Gastroesophageal sphincter (tissue), 4 donors: ENCODE results near the gene MSH3. TPM values are rescaled to one million over a fixed set of nuclear protein-coding genes. Genes with fewer than 3 reads are reported as not detected.
"Not testable (repeated sequence)": the region's sequence is repeated elsewhere in the genome, so short reads cannot be mapped to it uniquely, and the experiment has no call there.

ENCODE experiments used
- ATAC-seq: fragments of 150-250 bp; one replicate; pipeline ENCODE4 v1.9.1; 2016; ENCODE audit warnings: mild to moderate bottlenecking, moderate library complexity
- H3K27ac ChIP-seq, 4 donors: fragments of 200-600 bp; sonication (generic) in 3 of 4; 1 replicate in 3 of 4; 2 replicates in 1 of 4; pipeline ENCODE4 v1.5.1; 2016 to 2019
- H3K27me3 ChIP-seq: fragments of 200-600 bp; sonication (generic); one replicate; pipeline ENCODE4 v1.5.1; 2019
- H3K36me3 ChIP-seq, 2 donors: fragments of 200-600 bp; sonication (generic); one replicate each; pipeline ENCODE4 v1.5.1; 2019; ENCODE audit warnings: control low read depth in 1 of 2
- H3K4me1 ChIP-seq, 3 donors: fragments of 200-600 bp; sonication (generic); 1 replicate in 2 of 3; 2 replicates in 1 of 3; pipeline ENCODE4 v1.5.1; 2016 to 2019; ENCODE audit warnings: control low read depth in 2 of 3
- H3K4me3 ChIP-seq, 2 donors: fragments of 200-600 bp; sonication (generic); one replicate each; pipeline ENCODE4 v1.5.1; 2019; ENCODE audit warnings: mild to moderate bottlenecking in 1 of 2, moderate library complexity in 1 of 2
- H3K9me3 ChIP-seq, 3 donors: fragments of 200-600 bp; sonication (generic); one replicate each; pipeline ENCODE4 v1.5.1; 2017 to 2019; ENCODE audit warnings: control low read depth in 2 of 3
- CTCF ChIP-seq, 4 experiments: fragments of 200-600 bp in 2 of 4; fragments of 450-650 bp in 2 of 4; sonication (generic) in 1 of 4; IDR thresholded peaks; one replicate each; pipeline ENCODE4 v1.5.1; 2017 to 2019; ENCODE audit warnings: antibody characterized with exemption in 4 of 4, mild to moderate bottlenecking in 2 of 4, moderate library complexity in 2 of 4
- EP300 ChIP-seq: sonication (generic); formaldehyde crosslinking; IDR thresholded peaks from one replicate; pipeline ENCODE4 v1.6.1; 2017; ENCODE audit warnings: antibody characterized with exemption, mild to moderate bottlenecking
- POLR2A ChIP-seq, 2 donors: fragments of 450-650 bp; IDR thresholded peaks; one replicate each; pipeline ENCODE4 v1.6.1; 2017; ENCODE audit warnings: antibody characterized with exemption in 2 of 2, mild to moderate bottlenecking in 2 of 2, moderate library complexity in 1 of 2
- POLR2AphosphoS5 ChIP-seq: sonication (generic); formaldehyde crosslinking; IDR thresholded peaks from one replicate; pipeline ENCODE4 v1.6.1; 2017; ENCODE audit warnings: antibody characterized with exemption
- WGBS, 2 donors: methylation state at CpG; one replicate each; pipeline ENCODE4 v1.1.5; 2018; ENCODE audit warnings: low coverage in 1 of 2; 5-methylcytosine and 5-hydroxymethylcytosine counted together
- total RNA-seq, 4 donors: library from RNA; depleted of rRNA; stranded (reverse); fragments of >200 nt; gene quantifications; one replicate each; pipeline ENCODE4 v1.1.0, GENCODE V29; 2016

The MSH3 gene
- total RNA-seq, 4 donors from 2014 or later = 10.7 to 14.0 (median 12.0) TPM

GRCh38 chr5:80835128-80835527 is 180.7 kb downstream of the MSH3 start:
- H3K36me3 ChIP-seq = peaks cover 0 to 19% of the 10 kb centered on the region in 2 donors
- ATAC-seq = no peak
- TF ChIP-seq POLR2AphosphoS5 (no peak), POLR2A (IDR thresholded peaks at IDR 0.05) (no peak), CTCF (IDR thresholded peaks at IDR 0.05) (no peak), EP300 (no peak)
- H3K27me3 ChIP-seq = no peaks in the 10 kb centered on the region
- H3K27ac ChIP-seq = no peak overlapping the region
- H3K9me3 ChIP-seq = no peaks in the 10 kb centered on the region
- H3K4me3 ChIP-seq = no peak overlapping the region
- WGBS, 2 donors = 89% methylated on average over 4 of the region's 4 CpGs; no CpG with 5 or more reads in 1 of the 2 donors
- H3K4me1 ChIP-seq = no peaks in the 10 kb centered on the region

GRCh38 chr5:80837679-80838078 is 183.2 kb downstream of the MSH3 start:
- peaks cover 0 to 9% of the 10 kb centered on the region in 2 donors for H3K36me3 ChIP-seq
- ATAC-seq = no peak
- no peaks in the 10 kb centered on the region for H3K4me1 ChIP-seq
- no peaks in the 10 kb centered on the region for H3K9me3 ChIP-seq
- H3K27ac ChIP-seq = no peak overlapping the region
- no peaks in the 10 kb centered on the region for H3K27me3 ChIP-seq
- H3K4me3 ChIP-seq = no peak overlapping the region
- no peak for TF ChIP-seq EP300
- TF ChIP-seq POLR2A (IDR thresholded peaks at IDR 0.05) = no peak
- TF ChIP-seq CTCF (IDR thresholded peaks at IDR 0.05) = no peak
- no peak for TF ChIP-seq POLR2AphosphoS5

GRCh38 chr5:80841026-80841797 is 186.8 kb downstream of the MSH3 start:
- not testable (repeated sequence) for ATAC-seq, H3K27me3 ChIP-seq, H3K4me3 ChIP-seq, H3K27ac ChIP-seq, H3K4me1 ChIP-seq, H3K36me3 ChIP-seq, H3K9me3 ChIP-seq
- WGBS, 2 donors = 83 to 91% methylated on average over 4 to 5 of the region's 6 CpGs

- not testable (repeated sequence) for H3K27me3 ChIP-seq, ATAC-seq, H3K27ac ChIP-seq, H3K4me1 ChIP-seq, H3K4me3 ChIP-seq
- WGBS, 2 donors = no CpG with 5 or more reads among the region's 8 CpGs
- H3K36me3 ChIP-seq = peaks cover 0 to 34% of the 10 kb centered on the region in 2 donors
- peaks cover 0 to 22% (median 2%) of the 10 kb centered on the region in 3 donors for H3K9me3 ChIP-seq
Observed at GRCh38 chr5:80846422-80846821, 192.0 kb downstream of the MSH3 start.

GRCh38 chr5:80850168-80850567 is 195.7 kb downstream of the MSH3 start:
- peaks cover 0 to 22% (median 2%) of the 10 kb centered on the region in 3 donors for H3K9me3 ChIP-seq
- peaks cover 0 to 41% of the 10 kb centered on the region in 2 donors for H3K36me3 ChIP-seq
- ATAC-seq, H3K27ac ChIP-seq, H3K27me3 ChIP-seq, H3K4me1 ChIP-seq, H3K4me3 ChIP-seq: not testable (repeated sequence)
- no CpG with 5 or more reads among the region's 1 CpG for WGBS, 2 donors

GRCh38 chr5:80852331-80853245 is 198.1 kb downstream of the MSH3 start:
- TF ChIP-seq POLR2A (IDR thresholded peaks at IDR 0.05) (no peak), CTCF (IDR thresholded peaks at IDR 0.05) (no peak), POLR2AphosphoS5 (no peak), EP300 (no peak)
- no peak for ATAC-seq
- peaks cover 0 to 52% of the 10 kb centered on the region in 2 donors for H3K36me3 ChIP-seq
- no peaks in the 10 kb centered on the region for H3K27me3 ChIP-seq
- WGBS, 2 donors = 78 to 88% methylated on average over 1 to 3 of the region's 3 CpGs
- no peak overlapping the region for H3K4me3 ChIP-seq
- no peaks in the 10 kb centered on the region for H3K4me1 ChIP-seq
- no peak overlapping the region for H3K27ac ChIP-seq
- peaks cover 0 to 27% (median 2%) of the 10 kb centered on the region in 3 donors for H3K9me3 ChIP-seq
